Caco-2 (cell line): ENCODE results near the gene CALHM2. TPM values are rescaled to one million over a fixed set of nuclear protein-coding genes. Genes with fewer than 3 reads are reported as not detected.

Experiments used
- BruUV-seq: library from RNA; stranded (reverse); fragments of 400-500 nt; replicated peaks from 2 replicates; lab custom pipeline; 2021; lab: Mats Ljungman, UMichigan
- CTCF ChIA-PET: fragments of 300-600 bp; sonication (Branson Sonifier 250); formaldehyde crosslinking; loops from one replicate; lab custom pipeline; 2022; ENCODE audit warnings: antibody characterized with exemption; lab: Charles Lee
- POLR2A ChIA-PET: fragments of 300-600 bp; sonication (Branson Sonifier 250); formaldehyde crosslinking; loops from one replicate; lab custom pipeline; 2022; ENCODE audit warnings: antibody characterized with exemption; lab: Charles Lee
- DNase-seq, 2 experiments: peaks; one replicate each; pipeline versions ENCODE4 v3.0.0 to v3.0.0-alpha.2; 2020 to 2022
- H3K27me3 ChIP-seq: replicated peaks from 2 replicates; pipeline ENCODE4 v1.6.0; 2011; ENCODE audit warnings: low read length; ENCODE audit not compliant: control insufficient read depth, insufficient read depth
- H3K36me3 ChIP-seq: 2 replicates; pipeline ENCODE4 v1.5.1; 2011; ENCODE audit warnings: low read length; ENCODE audit not compliant: control insufficient read depth, insufficient read depth
- H3K4me1 ChIP-seq: fragments of 250-450 bp; sonication (Bioruptor Pico); 2 replicates; pipeline ENCODE4 v1.5.1; 2020; ENCODE audit warnings: mild to moderate bottlenecking
- H3K4me3 ChIP-seq: 2 replicates; pipeline ENCODE4 v1.5.1; 2011; ENCODE audit warnings: low read depth, mild to moderate bottlenecking, control low read depth, low read length
- H3K9me3 ChIP-seq: fragments of 250-450 bp; sonication (Bioruptor Pico); 2 replicates; pipeline ENCODE4 v1.5.1; 2020; ENCODE audit warnings: mild to moderate bottlenecking, moderate library complexity
- H3K27ac Mint-ChIP-seq: one replicate; pipeline ENCODE4 v1.8.0; 2022; ENCODE audit warnings: mixed read lengths; ENCODE audit not compliant: unreplicated experiment
- H3K27me3 Mint-ChIP-seq: one replicate; pipeline ENCODE4 v1.8.0; 2022; ENCODE audit warnings: mixed read lengths; ENCODE audit not compliant: insufficient read depth, unreplicated experiment
- H3K36me3 Mint-ChIP-seq: one replicate; pipeline ENCODE4 v1.8.0; 2022; ENCODE audit warnings: mild to moderate bottlenecking, mixed read lengths; ENCODE audit not compliant: insufficient read depth, unreplicated experiment
- H3K4me1 Mint-ChIP-seq: one replicate; pipeline ENCODE4 v1.8.0; 2022; ENCODE audit warnings: low read depth, mixed read lengths; ENCODE audit not compliant: unreplicated experiment
- H3K4me3 Mint-ChIP-seq: one replicate; pipeline ENCODE4 v1.8.0; 2022; ENCODE audit warnings: mild to moderate bottlenecking, moderate library complexity, mixed read lengths; ENCODE audit not compliant: unreplicated experiment
- H3K9me3 Mint-ChIP-seq: one replicate; pipeline ENCODE4 v1.8.0; 2022; ENCODE audit warnings: mixed read lengths; ENCODE audit not compliant: unreplicated experiment
- intact Hi-C: fragments of 100-400 bp; cut with micrococcal nuclease; formaldehyde crosslinking; loops from one replicate; pipeline ENCODE4 v1.10.0; 2022; ENCODE audit not compliant: unreplicated experiment
- total RNA-seq: library from RNA; stranded (reverse); gene quantifications from 2 replicates; pipeline ENCODE4 v1.2.3, GENCODE V29; 2022
- TF ChIP-seq, protein P1 (sequence below), 2 experiments: fragments of 200-600 bp in 1 of 2; IDR thresholded peaks; 1 replicate in 1 of 2; 2 replicates in 1 of 2; pipeline versions ENCODE4 v1.5.1 to v1.8.0; 2011 to 2022; ENCODE audit warnings: antibody characterized with exemption in 1 of 2, control low read depth in 1 of 2, inconsistent platforms in 1 of 2, low read depth in 1 of 2, low read length in 1 of 2, mild to moderate bottlenecking in 1 of 2, moderate library complexity in 1 of 2; ENCODE audit not compliant: insufficient read depth in 1 of 2, severe bottlenecking in 1 of 2, unreplicated experiment in 1 of 2

The CALHM2 gene
- total RNA-seq, 1 experiment from 2014 or later = 0.52 TPM

DNA sequence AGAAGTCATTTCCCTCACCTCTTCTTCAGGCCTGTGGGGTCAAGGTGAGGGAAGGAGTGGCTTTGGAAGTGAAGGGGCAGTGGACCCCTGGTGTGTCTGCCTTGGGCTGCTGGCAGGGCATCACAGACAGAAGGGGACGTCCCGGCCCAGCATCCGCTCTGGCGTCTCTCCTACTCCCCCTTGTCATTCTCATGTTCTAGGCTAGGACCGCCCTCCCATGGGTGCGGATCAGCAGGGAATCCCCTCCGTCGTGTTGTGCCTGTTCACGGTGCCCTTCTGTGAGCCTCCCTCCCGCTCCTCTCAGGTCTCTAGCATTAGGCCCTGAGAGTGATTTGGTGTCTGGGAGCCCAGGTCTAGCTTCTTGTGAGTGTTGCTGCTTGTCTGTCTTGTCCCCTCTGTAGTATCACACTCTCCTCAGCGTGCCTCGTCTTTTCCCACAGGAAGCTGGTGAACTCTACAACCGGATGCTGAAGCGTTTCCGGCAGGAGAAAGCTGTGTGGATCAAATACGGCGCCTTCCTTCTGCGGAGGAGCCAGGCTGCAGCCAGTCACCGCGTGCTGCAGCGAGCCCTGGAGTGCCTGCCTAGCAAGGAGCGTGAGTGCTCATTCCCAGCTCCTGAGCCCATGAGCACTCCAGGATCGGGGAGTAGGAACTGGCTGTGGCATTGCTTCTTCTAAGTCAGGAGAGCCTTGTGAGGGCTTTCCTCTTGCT is 8.5 kb downstream of the CALHM2 start:
- Histone ChIP-seq H3K9me3 (no peaks in the 10 kb centered on the region), H3K4me3 (no peak overlapping the region), H3K36me3 (peaks cover 8% of the 10 kb centered on the region), H3K4me1 (no peaks in the 10 kb centered on the region), H3K27me3 (no peaks in the 10 kb centered on the region)
- Mint-ChIP-seq H3K4me1 (no peaks in the 10 kb centered on the region), H3K27ac (no peak overlapping the region), H3K36me3 (peaks cover 70% of the 10 kb centered on the region), H3K9me3 (no peaks in the 10 kb centered on the region), H3K27me3 (no peaks in the 10 kb centered on the region), H3K4me3 (no peak overlapping the region)
- POLR2A ChIA-PET = no interaction called here
- no TSS peak for BruUV-seq
- intact Hi-C loops = no loop called here
- CTCF ChIA-PET = no interaction called here
- TF ChIP-seq, protein P1, sequence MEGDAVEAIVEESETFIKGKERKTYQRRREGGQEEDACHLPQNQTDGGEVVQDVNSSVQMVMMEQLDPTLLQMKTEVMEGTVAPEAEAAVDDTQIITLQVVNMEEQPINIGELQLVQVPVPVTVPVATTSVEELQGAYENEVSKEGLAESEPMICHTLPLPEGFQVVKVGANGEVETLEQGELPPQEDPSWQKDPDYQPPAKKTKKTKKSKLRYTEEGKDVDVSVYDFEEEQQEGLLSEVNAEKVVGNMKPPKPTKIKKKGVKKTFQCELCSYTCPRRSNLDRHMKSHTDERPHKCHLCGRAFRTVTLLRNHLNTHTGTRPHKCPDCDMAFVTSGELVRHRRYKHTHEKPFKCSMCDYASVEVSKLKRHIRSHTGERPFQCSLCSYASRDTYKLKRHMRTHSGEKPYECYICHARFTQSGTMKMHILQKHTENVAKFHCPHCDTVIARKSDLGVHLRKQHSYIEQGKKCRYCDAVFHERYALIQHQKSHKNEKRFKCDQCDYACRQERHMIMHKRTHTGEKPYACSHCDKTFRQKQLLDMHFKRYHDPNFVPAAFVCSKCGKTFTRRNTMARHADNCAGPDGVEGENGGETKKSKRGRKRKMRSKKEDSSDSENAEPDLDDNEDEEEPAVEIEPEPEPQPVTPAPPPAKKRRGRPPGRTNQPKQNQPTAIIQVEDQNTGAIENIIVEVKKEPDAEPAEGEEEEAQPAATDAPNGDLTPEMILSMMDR (IDR thresholded peaks at IDR 0.05; ENCODE audit: insufficient read depth in 1 of 2, low read depth in 1 of 2, low read length in 1 of 2, severe bottlenecking in 1 of 2, unreplicated experiment in 1 of 2) = no peak
- DNase-seq = no peak

DNA sequence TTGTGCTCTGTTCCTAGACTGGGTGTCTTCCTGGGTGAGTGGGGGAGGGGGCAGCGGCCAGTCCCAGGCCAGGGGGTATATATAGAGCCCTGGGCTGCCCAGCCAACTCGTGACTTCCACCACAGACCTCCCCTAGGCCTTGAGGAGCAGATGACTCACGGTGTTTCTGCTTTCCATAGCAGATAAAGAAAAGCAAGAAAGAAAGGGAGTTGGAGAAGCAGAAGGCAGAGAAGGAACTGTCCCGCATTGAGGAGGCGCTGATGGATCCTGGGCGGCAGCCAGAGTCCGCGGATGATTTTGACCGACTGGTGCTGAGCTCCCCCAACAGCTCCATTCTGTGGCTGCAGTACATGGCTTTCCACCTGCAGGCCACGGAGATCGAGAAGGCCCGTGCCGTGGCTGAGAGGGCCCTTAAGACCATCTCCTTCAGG is 10.1 kb downstream of the CALHM2 start:
- Histone ChIP-seq H3K36me3 (peaks cover 8% of the 10 kb centered on the region), H3K27me3 (no peaks in the 10 kb centered on the region), H3K4me1 (no peaks in the 10 kb centered on the region), H3K4me3 (no peak overlapping the region), H3K9me3 (no peaks in the 10 kb centered on the region)
- no peaks in the 10 kb centered on the region for H3K27me3 Mint-ChIP-seq
- no TSS peak for BruUV-seq
- H3K9me3 Mint-ChIP-seq = no peaks in the 10 kb centered on the region
- no peak for DNase-seq
- TF ChIP-seq, protein P1 (IDR thresholded peaks at IDR 0.05; ENCODE audit: insufficient read depth in 1 of 2, low read depth in 1 of 2, low read length in 1 of 2, severe bottlenecking in 1 of 2, unreplicated experiment in 1 of 2) = no peak
- H3K36me3 Mint-ChIP-seq = peaks cover 83% of the 10 kb centered on the region
- no peaks in the 10 kb centered on the region for H3K4me1 Mint-ChIP-seq
- H3K27ac Mint-ChIP-seq = no peak overlapping the region
- CTCF ChIA-PET = interaction anchor here (0.5 kb wide), 1 partner anchor 21 kb away, joined by 3 read pairs; no protein-coding TSS in a partner anchor
- no peak overlapping the region for H3K4me3 Mint-ChIP-seq
- POLR2A ChIA-PET = no interaction called here
- intact Hi-C loops = no loop called here

DNA sequence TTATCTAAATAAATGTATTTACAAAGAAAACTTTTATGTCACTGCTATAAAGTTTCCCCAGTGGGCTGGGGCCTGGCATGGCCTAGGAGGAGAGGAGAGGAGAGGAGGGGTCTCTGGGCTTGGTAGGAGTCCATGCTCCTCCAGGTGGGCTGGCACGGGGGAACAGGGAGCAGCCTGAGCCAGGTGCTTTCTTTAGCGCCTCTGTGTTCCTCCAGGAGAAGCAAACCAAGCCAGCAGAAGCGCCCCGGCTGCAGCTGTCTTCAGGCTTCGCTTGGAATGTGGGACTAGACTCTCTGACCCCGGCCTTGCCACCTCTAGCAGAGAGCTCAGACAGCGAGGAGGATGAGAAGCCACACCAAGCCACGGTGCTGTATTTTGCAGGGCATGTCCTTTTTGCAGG is 10.6 kb downstream of the CALHM2 start:
- Mint-ChIP-seq H3K9me3 (no peaks in the 10 kb centered on the region), H3K36me3 (peaks cover 88% of the 10 kb centered on the region), H3K27ac (no peak overlapping the region), H3K27me3 (no peaks in the 10 kb centered on the region), H3K4me3 (no peak overlapping the region), H3K4me1 (no peaks in the 10 kb centered on the region)
- no peaks in the 10 kb centered on the region for H3K27me3 ChIP-seq
- no peaks in the 10 kb centered on the region for H3K9me3 ChIP-seq
- H3K36me3 ChIP-seq = peaks cover 8% of the 10 kb centered on the region
- H3K4me3 ChIP-seq = no peak overlapping the region
- intact Hi-C loops = no loop called here
- POLR2A ChIA-PET = no interaction called here
- no peaks in the 10 kb centered on the region for H3K4me1 ChIP-seq
- TF ChIP-seq, protein P1 (IDR thresholded peaks at IDR 0.05; ENCODE audit: insufficient read depth in 1 of 2, low read depth in 1 of 2, low read length in 1 of 2, severe bottlenecking in 1 of 2, unreplicated experiment in 1 of 2) = no peak
- DNase-seq = no peak
- CTCF ChIA-PET = no interaction called here
- BruUV-seq = no TSS peak
